Lower lobe of right lung (tissue), 2 donors: ENCODE measurements around the gene GRIK2. TPM values are rescaled to one million over a fixed set of nuclear protein-coding genes. Genes with fewer than 3 reads are reported as not detected.

Source experiments
- ATAC-seq, 2 donors: fragments of 200-7000 bp; cut with Tn5 transposase; one replicate each; pipeline ENCODE4 v1.9.1; 2020 to 2022; ENCODE audit warnings: mild to moderate bottlenecking in 2 of 2, moderate library complexity in 2 of 2
- DNase-seq: peaks from one replicate; pipeline ENCODE4 v3.0.0-alpha.2; 2020
- H3K27ac ChIP-seq: fragments of 200-600 bp; one replicate; pipeline ENCODE4 v1.8.0; 2022
- H3K27me3 ChIP-seq: fragments of 200-600 bp; one replicate; pipeline ENCODE4 v1.8.0; 2022; ENCODE audit warnings: low read depth
- H3K36me3 ChIP-seq: fragments of 200-600 bp; one replicate; pipeline ENCODE4 v1.8.0; 2022; ENCODE audit warnings: mild to moderate bottlenecking
- H3K4me1 ChIP-seq: fragments of 200-600 bp; one replicate; pipeline ENCODE4 v1.8.0; 2022
- H3K4me3 ChIP-seq: fragments of 200-600 bp; one replicate; pipeline ENCODE4 v1.8.0; 2022; ENCODE audit warnings: mild to moderate bottlenecking
- H3K9me3 ChIP-seq: fragments of 200-600 bp; one replicate; pipeline ENCODE4 v1.8.0; 2022
- CTCF ChIP-seq: fragments of 200-600 bp; IDR thresholded peaks from one replicate; pipeline ENCODE4 v1.8.0; 2022; ENCODE audit warnings: antibody characterized with exemption, mild to moderate bottlenecking
- intact Hi-C: fragments of 100-400 bp; cut with DNase I; formaldehyde crosslinking; loops from one replicate; pipeline ENCODE4 v1.11.0; 2022
- total RNA-seq: library from RNA; stranded (reverse); fragmentation: NEBNext Ultra II Directional; extraction: Animal tissue kit (Norgen Biotek cat#: 25700); gene quantifications from one replicate; pipeline ENCODE4 v1.2.1, GENCODE V29; 2021
- donor health status: DM: no; HTN: yes; CAD: no; lungs with severe emphysema.

GRIK2 gene
- total RNA-seq, 1 donor from 2014 or later = 0.62 TPM

GRCh38 chr6:101509536-101509935 lies 116.0 kb downstream of the GRIK2 start:
- Histone ChIP-seq H3K4me3 (no peak overlapping the region), H3K27ac (no peak overlapping the region), H3K4me1 (no peaks in the 10 kb centered on the region), H3K9me3 (no peaks in the 10 kb centered on the region), H3K36me3 (no peaks in the 10 kb centered on the region), H3K27me3 (no peaks in the 10 kb centered on the region)
- intact Hi-C loops = no loop called here
- TF ChIP-seq CTCF = no peak
- DNase-seq (no peak), ATAC-seq (no peak)

- ATAC-seq (no peak), DNase-seq (no peak)
- TF ChIP-seq CTCF = no peak
- Histone ChIP-seq H3K27me3 (no peaks in the 10 kb centered on the region), H3K4me3 (no peak overlapping the region), H3K36me3 (no peaks in the 10 kb centered on the region), H3K9me3 (no peaks in the 10 kb centered on the region), H3K4me1 (no peaks in the 10 kb centered on the region), H3K27ac (no peak overlapping the region)
- intact Hi-C loops = no loop called here
Observed at GRCh38 chr6:101513181-101513580, 119.7 kb downstream of the GRIK2 start.

GRCh38 chr6:101516578-101516977 lies 123.1 kb downstream of the GRIK2 start:
- no peaks in the 10 kb centered on the region for H3K4me1 ChIP-seq
- DNase-seq = no peak
- intact Hi-C loops = no loop called here

GRCh38 chr6:101517632-101518031 lies 124.1 kb downstream of the GRIK2 start:
- Histone ChIP-seq H3K27me3 (no peaks in the 10 kb centered on the region), H3K4me3 (no peak overlapping the region), H3K9me3 (no peaks in the 10 kb centered on the region), H3K36me3 (no peaks in the 10 kb centered on the region), H3K27ac (no peak overlapping the region), H3K4me1 (no peaks in the 10 kb centered on the region)
- TF ChIP-seq CTCF = no peak
- ATAC-seq = no peak
- DNase-seq = no peak
- intact Hi-C loops = no loop called here

More at GRCh38 chr6:101516578-101516977, 123.1 kb downstream of the GRIK2 start:
- no peaks in the 10 kb centered on the region for H3K27me3 ChIP-seq
- H3K36me3 ChIP-seq = no peaks in the 10 kb centered on the region
- ATAC-seq = no peak
- H3K27ac ChIP-seq = no peak overlapping the region
- no peaks in the 10 kb centered on the region for H3K9me3 ChIP-seq
- TF ChIP-seq CTCF = no peak
- no peak overlapping the region for H3K4me3 ChIP-seq

GRCh38 chr6:101522254-101522653 lies 128.7 kb downstream of the GRIK2 start:
- no peaks in the 10 kb centered on the region for H3K9me3 ChIP-seq
- no peak overlapping the region for H3K27ac ChIP-seq
- no peak for DNase-seq
- no peaks in the 10 kb centered on the region for H3K27me3 ChIP-seq
- H3K36me3 ChIP-seq = no peaks in the 10 kb centered on the region
- no peak overlapping the region for H3K4me3 ChIP-seq
- no peak for TF ChIP-seq CTCF
- no peak for ATAC-seq
- no peaks in the 10 kb centered on the region for H3K4me1 ChIP-seq
- intact Hi-C loops = no loop called here

- Histone ChIP-seq H3K27me3 (no peaks in the 10 kb centered on the region), H3K9me3 (no peaks in the 10 kb centered on the region), H3K36me3 (no peaks in the 10 kb centered on the region), H3K27ac (no peak overlapping the region), H3K4me3 (no peak overlapping the region), H3K4me1 (no peaks in the 10 kb centered on the region)
- no peak for TF ChIP-seq CTCF
- DNase-seq (no peak), ATAC-seq (no peak)
- intact Hi-C loops = no loop called here
Observed at GRCh38 chr6:101527467-101527866, 134.0 kb downstream of the GRIK2 start.
